IMR-90 (cell line): Measurements from ENCODE around the gene CFAP69. TPM values are rescaled to one million over a fixed set of nuclear protein-coding genes. Genes with fewer than 3 reads are reported as not detected.

Experiments
- ATAC-seq: fragments of 200-7000 bp; cut with Tn5 transposase; 2 replicates; pipeline ENCODE4 v1.9.1; 2020; ENCODE audit warnings: low read depth, mild to moderate bottlenecking, moderate library complexity
- BruUV-seq: library from RNA; stranded (reverse); fragments of 400-500 nt; replicated peaks from 2 replicates; lab custom pipeline; 2021; lab: Mats Ljungman, UMichigan
- CTCF ChIA-PET: fragments of 300-600 bp; formaldehyde crosslinking; extraction: SDS; loops from one replicate; lab custom pipeline; 2021; ENCODE audit warnings: antibody characterized with exemption; lab: Yijun Ruan, JAX
- POLR2A ChIA-PET: fragments of 300-600 bp; sonication (Branson Sonifier 250); formaldehyde crosslinking; loops from one replicate; lab custom pipeline; 2022; ENCODE audit warnings: antibody characterized with exemption; ENCODE audit not compliant: unreplicated experiment; lab: Charles Lee
- DNase-seq: peaks from one replicate; pipeline ENCODE4 v3.0.0; 2013
- H2AFZ ChIP-seq: replicated peaks from 2 replicates; pipeline ENCODE3; 2013; ENCODE audit warnings: low read length, mild to moderate bottlenecking; ENCODE audit not compliant: poor library complexity
- H2AK5ac ChIP-seq: 2 replicates; pipeline ENCODE4 v1.6.1; 2013; ENCODE audit warnings: low read depth, low read length, inconsistent platforms
- H2AK9ac ChIP-seq: replicated peaks from 2 replicates; pipeline ENCODE3; 2013; ENCODE audit warnings: mild to moderate bottlenecking, low read depth, low read length, moderate library complexity; ENCODE audit not compliant: poor library complexity
- H2BK120ac ChIP-seq: 2 replicates; pipeline ENCODE4 v1.6.1; 2013; ENCODE audit warnings: low read depth, low read length, inconsistent platforms
- H2BK15ac ChIP-seq: 3 replicates; pipeline ENCODE4 v1.6.1; 2013; ENCODE audit warnings: low read depth, low read length, inconsistent platforms
- H2BK20ac ChIP-seq: 2 replicates; pipeline ENCODE4 v1.6.1; 2013; ENCODE audit warnings: low read depth, mild to moderate bottlenecking, inconsistent platforms, low read length, moderate library complexity
- H2BK5ac ChIP-seq: 2 replicates; pipeline ENCODE4 v1.6.1; 2013; ENCODE audit warnings: mild to moderate bottlenecking, low read depth, low read length, inconsistent platforms; ENCODE audit not compliant: poor library complexity, severe bottlenecking
- H3K14ac ChIP-seq: replicated peaks from 2 replicates; pipeline ENCODE4 v1.6.1; 2013; ENCODE audit warnings: low read depth, low read length, inconsistent platforms
- H3K18ac ChIP-seq: 2 replicates; pipeline ENCODE4 v1.6.1; 2013; ENCODE audit warnings: low read depth, low read length, control low read depth
- H3K23ac ChIP-seq: 2 replicates; pipeline ENCODE4 v1.6.1; 2013; ENCODE audit warnings: low read depth, low read length, inconsistent platforms
- H3K27ac ChIP-seq: 2 replicates; pipeline ENCODE4 v1.5.1; 2013; ENCODE audit warnings: mild to moderate bottlenecking, control low read depth, low read length; ENCODE audit not compliant: insufficient read depth
- H3K27me3 ChIP-seq: 2 replicates; pipeline ENCODE4 v1.6.1; 2013; ENCODE audit warnings: low read length; ENCODE audit not compliant: control insufficient read depth, insufficient read depth
- H3K36me3 ChIP-seq: 2 replicates; pipeline ENCODE4 v1.6.1; 2013; ENCODE audit warnings: low read length, mixed read lengths; ENCODE audit not compliant: control insufficient read depth, insufficient read depth
- H3K4ac ChIP-seq: 2 replicates; pipeline ENCODE4 v1.6.1; 2013; ENCODE audit warnings: low read depth, low read length, inconsistent platforms
- H3K4me1 ChIP-seq: 2 replicates; pipeline ENCODE4 v1.6.1; 2013; ENCODE audit warnings: low read length, mixed read lengths; ENCODE audit not compliant: control insufficient read depth, insufficient read depth
- H3K4me2 ChIP-seq: 2 replicates; pipeline ENCODE4 v1.6.1; 2013; ENCODE audit warnings: low read depth, mild to moderate bottlenecking, control low read depth, low read length, moderate library complexity
- H3K4me3 ChIP-seq: 2 replicates; pipeline ENCODE4 v1.5.1; 2013; ENCODE audit warnings: low read depth, mild to moderate bottlenecking, control low read depth, low read length, moderate library complexity; ENCODE audit not compliant: insufficient read depth
- H3K56ac ChIP-seq: 2 replicates; pipeline ENCODE4 v1.6.1; 2013; ENCODE audit warnings: low read length, inconsistent platforms; ENCODE audit not compliant: insufficient read depth; ENCODE audit errors: extremely low read depth
- H3K79me1 ChIP-seq, 2 experiments: 2 replicates each; pipeline ENCODE4 v1.6.1; 2013; ENCODE audit warnings: low read length in 2 of 2, inconsistent platforms in 1 of 2, low read depth in 1 of 2
- H3K9ac ChIP-seq: 2 replicates; pipeline ENCODE4 v1.6.1; 2013; ENCODE audit warnings: low read depth, low read length, control low read depth
- H3K9me1 ChIP-seq: 2 replicates; pipeline ENCODE4 v1.6.1; 2013; ENCODE audit warnings: low read length, inconsistent platforms; ENCODE audit not compliant: insufficient read depth
- H3K9me3 ChIP-seq: 2 replicates; pipeline ENCODE4 v1.6.1; 2013; ENCODE audit warnings: low read length; ENCODE audit not compliant: control insufficient read depth, insufficient read depth
- H4K20me1 ChIP-seq: 2 replicates; pipeline ENCODE4 v1.6.1; 2013; ENCODE audit warnings: low read length, inconsistent platforms; ENCODE audit not compliant: insufficient read depth
- H4K5ac ChIP-seq: 2 replicates; pipeline ENCODE4 v1.6.1; 2013; ENCODE audit warnings: mild to moderate bottlenecking, low read depth, low read length, control low read depth
- H4K8ac ChIP-seq, 2 experiments: 2 replicates each; pipeline ENCODE4 v1.6.1; 2013; ENCODE audit warnings: low read depth in 2 of 2, low read length in 2 of 2, control low read depth in 1 of 2, inconsistent platforms in 1 of 2
- H4K91ac ChIP-seq: 2 replicates; pipeline ENCODE4 v1.6.1; 2013; ENCODE audit warnings: low read depth, low read length, inconsistent platforms; ENCODE audit not compliant: insufficient read depth
- BHLHE40 ChIP-seq: fragments of 150-350 bp; IDR thresholded peaks from 2 replicates; pipeline ENCODE4 v1.6.1; 2016; ENCODE audit warnings: mild to moderate bottlenecking, low read depth, low read length
- FOS ChIP-seq: fragments of 150-350 bp; IDR thresholded peaks from 2 replicates; pipeline ENCODE4 v1.6.1; 2016; ENCODE audit warnings: low read depth, low read length
- POLR2A ChIP-seq: IDR thresholded peaks from 2 replicates; pipeline ENCODE4 v1.6.1; 2012; ENCODE audit warnings: mild to moderate bottlenecking, low read depth, low read length
- SMC3 ChIP-seq: fragments of 150-350 bp; IDR thresholded peaks from 2 replicates; pipeline ENCODE4 v1.6.1; 2016; ENCODE audit warnings: low read depth, mild to moderate bottlenecking, antibody characterized with exemption, low read length, moderate library complexity
- WGBS, 2 experiments: methylation state at CpG; one replicate each; pipeline versions ENCODE4 v1.1.5 to v1.1.7; 2013; ENCODE audit warnings: missing lambda C conversion rate in 2 of 2; ENCODE audit not compliant: insufficient read length in 1 of 2; ENCODE audit errors: extremely low coverage in 2 of 2; 5-methylcytosine and 5-hydroxymethylcytosine counted together
- dilution Hi-C: fragments of 300-500 bp; cut with HindIII; formaldehyde crosslinking; loops from one replicate; pipeline ENCODE4 v1.14.3; 2018; ENCODE audit warnings: low sequenced_read_pairs; ENCODE audit not compliant: unreplicated experiment
- in situ Hi-C: fragments of 300-500 bp; cut with MboI; formaldehyde crosslinking; loops from 3 replicates; pipeline ENCODE4 v1.14.3; 2019; ENCODE audit warnings: low sequenced_read_pairs, inconsistent platforms, mixed read lengths
- intact Hi-C: fragments of 100-400 bp; cut with micrococcal nuclease; formaldehyde crosslinking; loops from 2 replicates; pipeline ENCODE4 v1.10.0; 2022
- polyA plus RNA-seq, 3 experiments: library from polyadenylated mRNA; depleted of rRNA; stranded (reverse); fragments of >200 nt; gene quantifications; 2 replicates each; pipeline ENCODE4 v1.2.3, GENCODE V29; 2012; ENCODE audit warnings: low replicate concordance in 1 of 3
- total RNA-seq: library from RNA; depleted of rRNA; stranded (reverse); fragments of >200 nt; gene quantifications from 2 replicates; pipeline ENCODE4 v1.2.3, GENCODE V29; 2012

The CFAP69 gene
- total and polyA plus RNA-seq, 2 of the 4 experiments (the other 2 are of a cell fraction): 0.72 to 0.86 TPM

DNA sequence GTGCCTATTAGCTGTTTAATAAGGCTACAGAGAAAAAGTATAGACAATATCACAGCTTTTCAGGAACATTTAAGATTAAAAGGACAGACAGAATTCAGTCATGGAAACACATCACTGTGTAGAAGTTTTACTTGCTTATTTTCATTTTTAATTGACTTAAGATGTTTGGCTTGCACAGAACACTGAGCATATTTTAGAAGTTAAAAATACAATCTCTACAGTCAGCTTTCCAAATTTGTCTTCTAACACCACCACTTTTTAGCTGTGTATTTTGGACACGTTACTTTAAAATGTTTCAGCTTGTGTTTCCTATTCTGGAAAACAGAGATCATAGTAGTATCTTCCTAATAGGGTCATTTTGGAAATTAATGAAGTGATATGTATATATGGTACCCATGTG lies 11.8 kb downstream of the CFAP69 start:
- POLR2A ChIA-PET: no interaction called here
- no peak overlapping the region for H2AFZ ChIP-seq
- no peak overlapping the region for H3K27ac ChIP-seq
- no peaks in the 10 kb centered on the region for H3K79me1 ChIP-seq
- no peak overlapping the region for H2BK5ac ChIP-seq
- no peak overlapping the region for H2BK15ac ChIP-seq
- H3K9me3 ChIP-seq: no peaks in the 10 kb centered on the region
- no peak overlapping the region for H3K9ac ChIP-seq
- H3K4ac ChIP-seq: no peak overlapping the region
- no peak overlapping the region for H2AK5ac ChIP-seq
- no peak overlapping the region for H3K4me3 ChIP-seq
- CTCF ChIA-PET: no interaction called here
- H2AK9ac ChIP-seq: no peak overlapping the region
- no peaks in the 10 kb centered on the region; the same call in 1 of the 2 replicates for H3K27me3 ChIP-seq
- no peak overlapping the region for H3K14ac ChIP-seq
- ATAC-seq (no peak), DNase-seq (no peak)
- no peak overlapping the region for H4K8ac ChIP-seq
- H3K56ac ChIP-seq: no peak overlapping the region
- no peaks in the 10 kb centered on the region for H4K20me1 ChIP-seq
- H3K18ac ChIP-seq: no peak overlapping the region
- no peak overlapping the region for H2BK120ac ChIP-seq
- no TSS peak for BruUV-seq
- H3K23ac ChIP-seq: no peak overlapping the region
- in situ Hi-C loops: no loop called here
- TF ChIP-seq POLR2A (no peak), FOS (no peak), BHLHE40 (no peak), SMC3 (no peak)
- dilution Hi-C loops: no loop called here
- intact Hi-C loops: no loop called here
- no peak overlapping the region for H4K91ac ChIP-seq
- no peaks in the 10 kb centered on the region for H3K36me3 ChIP-seq
- no peak overlapping the region for H4K5ac ChIP-seq
- H3K4me1 ChIP-seq: no peaks in the 10 kb centered on the region
- no peak overlapping the region for H2BK20ac ChIP-seq
- WGBS, 2 experiments: no CpG with 5 or more reads among the region's 1 CpG
- no peaks in the 10 kb centered on the region for H3K9me1 ChIP-seq
- no peak overlapping the region for H3K4me2 ChIP-seq
